ENCODE measurements around the gene NRXN3.

Gene NRXN3

GRCh38 chr14:79379266-79379665 lies 1209.1 kb downstream of the NRXN3 start:
- no peaks in the 10 kb centered on the region for H4K20me1 ChIP-seq (ENCODE audit: insufficient read depth, low read length)
- H3K4me2 ChIP-seq (ENCODE audit: low read length), result no peak overlapping the region
- no peaks in the 10 kb centered on the region for H3F3A ChIP-seq (ENCODE audit: insufficient read depth, low read length)
- no peak overlapping the region for H3K27ac ChIP-seq (ENCODE audit: low read depth, low read length, poor library complexity, severe bottlenecking)
- H3K27me3 ChIP-seq (ENCODE audit: insufficient read depth, low read length), result no peaks in the 10 kb centered on the region
- H3K9ac ChIP-seq (ENCODE audit: low read length), result no peak overlapping the region
- TF ChIP-seq EZH2 (IDR thresholded peaks at IDR 0.05; ENCODE audit: borderline replicate concordance, low read length), result no peak
- TF ChIP-seq CTCF (IDR thresholded peaks at IDR 0.05; ENCODE audit: low read length), result no peak
- no peak overlapping the region for H3K4me3 ChIP-seq (ENCODE audit: low read depth, low read length, poor library complexity, severe bottlenecking)
- no peaks in the 10 kb centered on the region for H3K4me1 ChIP-seq (ENCODE audit: insufficient read depth, low read length, severe bottlenecking)
- H3K79me2 ChIP-seq (ENCODE audit: insufficient read depth, low read length), result no peaks in the 10 kb centered on the region
- no peaks in the 10 kb centered on the region for H3K9me3 ChIP-seq (ENCODE audit: low read length)
- no peaks in the 10 kb centered on the region for H3K36me3 ChIP-seq (ENCODE audit: insufficient read depth, low read length)
- H3K9me2 ChIP-seq (ENCODE audit: low read depth, low read length), result no peaks in the 10 kb centered on the region
- no peak overlapping the region for H2AFZ ChIP-seq (ENCODE audit: low read length)

GRCh38 chr14:79383031-79383430 lies 1212.9 kb downstream of the NRXN3 start:
- no peak for TF ChIP-seq EZH2 (IDR thresholded peaks at IDR 0.05; ENCODE audit: borderline replicate concordance, low read length)
- no peak for TF ChIP-seq CTCF (IDR thresholded peaks at IDR 0.05; ENCODE audit: low read length)
- Histone ChIP-seq H3K9ac (ENCODE audit: low read length) (no peak overlapping the region), H3K4me1 (ENCODE audit: insufficient read depth, low read length, severe bottlenecking) (no peaks in the 10 kb centered on the region), H2AFZ (ENCODE audit: low read length) (no peak overlapping the region), H3K9me3 (ENCODE audit: low read length) (no peaks in the 10 kb centered on the region), H3F3A (ENCODE audit: insufficient read depth, low read length) (no peaks in the 10 kb centered on the region), H3K9me2 (ENCODE audit: low read depth, low read length) (no peaks in the 10 kb centered on the region), H3K79me2 (ENCODE audit: insufficient read depth, low read length) (no peaks in the 10 kb centered on the region), H3K4me2 (ENCODE audit: low read length) (no peak overlapping the region), H3K27ac (ENCODE audit: low read depth, low read length, poor library complexity, severe bottlenecking) (no peak overlapping the region), H4K20me1 (ENCODE audit: insufficient read depth, low read length) (no peaks in the 10 kb centered on the region), H3K4me3 (ENCODE audit: low read depth, low read length, poor library complexity, severe bottlenecking) (no peak overlapping the region), H3K27me3 (ENCODE audit: insufficient read depth, low read length) (no peaks in the 10 kb centered on the region), H3K36me3 (ENCODE audit: insufficient read depth, low read length) (no peaks in the 10 kb centered on the region)

GRCh38 chr14:79383475-79383874 lies 1213.3 kb downstream of the NRXN3 start:
- H3K4me2 ChIP-seq (ENCODE audit: low read length), result no peak overlapping the region

More at GRCh38 chr14:79383475-79383874, 1213.3 kb downstream of the NRXN3 start:
- no peaks in the 10 kb centered on the region for H3F3A ChIP-seq (ENCODE audit: insufficient read depth, low read length)
- no peaks in the 10 kb centered on the region for H4K20me1 ChIP-seq (ENCODE audit: insufficient read depth, low read length)
- no peaks in the 10 kb centered on the region for H3K9me2 ChIP-seq (ENCODE audit: low read depth, low read length)
- no peak overlapping the region for H2AFZ ChIP-seq (ENCODE audit: low read length)
- no peaks in the 10 kb centered on the region for H3K27me3 ChIP-seq (ENCODE audit: insufficient read depth, low read length)
- H3K4me1 ChIP-seq (ENCODE audit: insufficient read depth, low read length, severe bottlenecking), result no peaks in the 10 kb centered on the region
- no peak overlapping the region for H3K27ac ChIP-seq (ENCODE audit: low read depth, low read length, poor library complexity, severe bottlenecking)
- no peak overlapping the region for H3K4me3 ChIP-seq (ENCODE audit: low read depth, low read length, poor library complexity, severe bottlenecking)
- no peaks in the 10 kb centered on the region for H3K36me3 ChIP-seq (ENCODE audit: insufficient read depth, low read length)
- no peak for TF ChIP-seq CTCF (IDR thresholded peaks at IDR 0.05; ENCODE audit: low read length)
- TF ChIP-seq EZH2 (IDR thresholded peaks at IDR 0.05; ENCODE audit: borderline replicate concordance, low read length), result no peak
- no peaks in the 10 kb centered on the region for H3K9me3 ChIP-seq (ENCODE audit: low read length)
- H3K79me2 ChIP-seq (ENCODE audit: insufficient read depth, low read length), result no peaks in the 10 kb centered on the region
- no peak overlapping the region for H3K9ac ChIP-seq (ENCODE audit: low read length)

Data from OCI-LY1 (cell line).